ENCODE measurements around the gene PCMTD2.

The PCMTD2 gene

DNA sequence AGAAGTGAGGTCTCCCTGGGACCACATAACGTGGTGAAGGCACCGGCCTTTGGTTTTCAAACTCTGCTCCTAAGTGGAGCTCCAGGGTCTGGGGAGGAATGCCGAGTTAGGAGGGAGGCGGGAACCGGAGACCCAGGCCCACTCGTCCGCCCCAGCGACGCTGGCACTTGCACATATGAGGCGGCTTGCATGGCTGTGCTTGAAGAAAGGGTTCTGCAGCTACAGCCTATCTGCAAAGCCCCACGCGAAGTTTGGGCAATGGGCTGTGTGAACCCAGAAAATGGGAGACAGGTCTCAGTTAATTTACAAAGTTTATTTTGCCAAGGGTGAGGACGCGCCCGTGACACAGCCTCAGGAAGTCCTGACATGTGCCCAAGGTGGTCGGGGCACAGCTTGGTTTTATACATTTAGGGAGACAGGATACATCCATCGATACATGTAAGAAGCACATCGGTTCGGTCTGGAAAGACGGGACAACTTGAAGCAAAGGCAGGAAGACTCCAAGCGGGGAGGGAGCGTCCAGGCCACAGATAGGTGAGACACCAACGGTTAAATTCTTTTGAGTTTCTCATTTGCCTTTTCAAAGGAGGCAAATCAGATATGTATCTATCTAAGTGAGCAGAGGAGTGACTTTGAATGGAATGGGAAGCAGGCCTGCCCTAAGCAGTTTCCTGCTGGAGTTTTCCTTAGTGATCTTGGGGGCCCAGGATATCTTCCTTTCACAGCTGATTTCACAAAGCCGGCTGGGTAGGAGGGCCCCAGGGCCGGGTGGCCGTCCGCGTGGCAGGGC, 782 bp upstream of the PCMTD2 start:
- in situ Hi-C loops (cut with HindIII; ENCODE audit: low sequenced_read_pairs), result no loop called here

DNA sequence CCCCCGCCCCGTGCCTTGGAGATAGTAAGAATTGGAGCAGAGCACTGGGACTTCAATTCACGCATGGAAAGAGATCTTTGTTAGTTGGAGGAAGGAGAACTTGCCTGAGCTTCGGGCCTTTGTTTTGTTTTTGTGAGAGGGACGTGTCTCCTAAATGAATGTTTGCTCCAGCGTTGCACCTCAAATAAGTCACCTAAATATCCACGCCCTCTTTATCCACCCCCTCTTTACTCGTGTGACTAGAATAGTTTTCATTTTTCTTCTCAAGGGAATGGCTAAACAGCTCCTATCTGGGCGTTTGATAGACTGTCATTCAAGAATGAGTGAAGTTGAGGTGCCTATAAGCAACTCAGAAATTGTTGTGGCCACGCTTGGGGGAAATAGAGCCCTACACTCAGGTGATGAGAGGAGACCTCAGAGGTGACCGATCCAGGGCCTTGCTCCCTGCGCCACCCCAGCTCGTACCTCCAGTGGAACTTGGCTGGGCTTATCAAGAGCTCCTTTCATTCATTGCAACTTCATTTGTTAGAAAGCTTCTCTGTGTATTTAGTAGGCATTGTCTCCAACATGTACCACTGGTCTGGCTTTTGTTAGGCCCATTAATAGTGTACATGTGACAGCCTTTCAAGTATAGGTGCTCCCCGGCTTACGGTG, 861 bp downstream of the PCMTD2 start:
- in situ Hi-C loops (cut with HindIII; ENCODE audit: low sequenced_read_pairs), result no loop called here

- in situ Hi-C loops (cut with HindIII; ENCODE audit: low sequenced_read_pairs), result no loop called here
Observed at GRCh38 chr20:64257107-64257757, 1.7 kb downstream of the PCMTD2 start.

- in situ Hi-C loops (cut with HindIII; ENCODE audit: low sequenced_read_pairs), result no loop called here
Observed at GRCh38 chr20:64258071-64258823, 2.7 kb downstream of the PCMTD2 start.

DNA sequence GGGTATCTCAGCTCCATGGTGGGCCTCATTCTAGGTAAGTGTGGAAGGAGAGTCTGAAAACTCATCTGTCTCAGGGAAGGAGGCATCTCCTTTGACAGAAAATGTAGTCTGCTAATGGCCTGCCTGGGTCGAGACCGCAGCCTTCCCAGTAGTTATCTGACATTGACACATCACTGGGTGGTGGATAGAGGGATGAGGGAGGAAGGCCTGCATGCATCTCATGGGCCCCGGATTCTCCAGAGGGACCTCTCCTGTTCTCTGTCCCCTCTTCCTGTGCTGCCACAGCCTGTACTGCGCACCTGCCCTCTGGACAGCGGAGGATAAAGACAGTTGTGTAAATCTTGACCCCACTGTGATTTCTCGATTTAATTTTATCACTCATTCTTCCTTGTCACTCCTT, 4.7 kb downstream of the PCMTD2 start:
- in situ Hi-C loops (cut with HindIII; ENCODE audit: low sequenced_read_pairs), result loop anchor here (5.0 kb wide), 1 partner anchor 48 kb away; no protein-coding TSS in a partner anchor

- in situ Hi-C loops (cut with HindIII; ENCODE audit: low sequenced_read_pairs), result loop anchor here (5.0 kb wide), 1 partner anchor 49 kb away; no protein-coding TSS in a partner anchor
Observed at GRCh38 chr20:64261138-64261537, 5.6 kb downstream of the PCMTD2 start.

GRCh38 chr20:64264091-64264490, 8.5 kb downstream of the PCMTD2 start:
- in situ Hi-C loops (cut with HindIII; ENCODE audit: low sequenced_read_pairs), result loop anchor here (5.0 kb wide), 1 partner anchor 52 kb away; no protein-coding TSS in a partner anchor

GRCh38 chr20:64265201-64265600, 9.7 kb downstream of the PCMTD2 start:
- in situ Hi-C loops (cut with HindIII; ENCODE audit: low sequenced_read_pairs), result no loop called here

GRCh38 chr20:64266988-64267387, 11.4 kb downstream of the PCMTD2 start:
- in situ Hi-C loops (cut with HindIII; ENCODE audit: low sequenced_read_pairs), result no loop called here

- in situ Hi-C loops (cut with HindIII; ENCODE audit: low sequenced_read_pairs), result no loop called here
Observed at GRCh38 chr20:64268174-64268573, 12.6 kb downstream of the PCMTD2 start.

GRCh38 chr20:64269604-64270411, 14.3 kb downstream of the PCMTD2 start:
- in situ Hi-C loops (cut with HindIII; ENCODE audit: low sequenced_read_pairs), result no loop called here

GRCh38 chr20:64271636-64272035, 16.1 kb downstream of the PCMTD2 start:
- in situ Hi-C loops (cut with HindIII; ENCODE audit: low sequenced_read_pairs), result no loop called here

GRCh38 chr20:64273109-64273508, 17.6 kb downstream of the PCMTD2 start:
- in situ Hi-C loops (cut with HindIII; ENCODE audit: low sequenced_read_pairs), result no loop called here

- in situ Hi-C loops (cut with HindIII; ENCODE audit: low sequenced_read_pairs), result no loop called here
Observed at GRCh38 chr20:64276817-64277216, 21.3 kb downstream of the PCMTD2 start.

DNA sequence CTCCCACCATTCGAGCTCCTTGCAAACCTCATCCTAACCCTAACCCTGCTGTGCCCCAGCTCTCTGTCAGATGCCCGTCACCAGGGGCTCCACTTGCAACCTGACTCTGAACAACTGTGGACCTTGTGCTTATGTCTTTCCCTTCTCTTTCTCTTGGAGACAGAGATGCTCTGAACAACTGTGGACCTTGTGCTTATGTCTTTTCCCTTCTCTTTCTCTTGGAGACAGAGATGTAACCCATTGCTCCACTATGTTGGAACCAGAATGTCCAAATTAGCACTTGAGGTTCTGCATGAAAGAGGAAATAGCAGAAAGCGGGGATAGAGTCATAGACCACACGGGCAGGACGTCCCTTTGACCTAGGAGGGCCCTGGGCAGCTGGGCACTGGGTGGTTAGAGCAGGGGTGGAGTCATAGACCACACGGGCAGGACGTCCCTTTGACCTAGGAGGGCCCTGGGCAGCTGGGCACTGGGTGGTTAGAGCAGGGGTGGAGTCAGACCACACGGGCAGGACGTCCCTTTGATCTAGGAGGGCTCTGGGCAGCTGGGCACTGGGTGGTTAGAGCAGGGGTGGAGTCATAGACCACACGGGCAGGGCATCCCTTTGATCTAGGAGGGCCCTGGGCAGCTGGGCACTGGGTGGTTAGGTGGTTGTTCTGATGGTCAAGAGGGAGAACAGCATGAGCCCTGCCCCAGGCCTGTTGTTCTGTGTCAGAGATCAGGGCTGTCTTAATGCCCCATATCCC, 22.2 kb downstream of the PCMTD2 start:
- in situ Hi-C loops (cut with HindIII; ENCODE audit: low sequenced_read_pairs), result no loop called here

DNA sequence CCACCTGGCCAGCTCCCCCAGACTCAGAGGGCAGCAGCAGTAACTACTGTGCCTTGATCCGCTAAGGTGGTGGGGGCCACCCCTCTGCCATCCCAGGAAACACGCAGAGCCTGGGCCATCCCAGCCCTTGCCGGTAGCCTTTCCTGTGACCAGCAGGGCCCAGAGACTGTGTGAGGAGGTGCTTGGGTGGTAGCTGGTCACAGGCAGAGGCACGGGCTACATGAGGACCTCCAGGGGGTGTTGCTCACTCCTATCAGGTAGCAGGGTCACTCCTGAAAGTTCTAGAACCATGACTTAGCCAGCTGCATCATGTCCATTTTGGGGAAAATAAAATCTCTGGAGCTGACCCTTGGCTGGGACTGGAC, 22.8 kb downstream of the PCMTD2 start:
- in situ Hi-C loops (cut with HindIII; ENCODE audit: low sequenced_read_pairs), result no loop called here

GRCh38 chr20:64279826-64280459, 24.4 kb downstream of the PCMTD2 start:
- in situ Hi-C loops (cut with HindIII; ENCODE audit: low sequenced_read_pairs), result no loop called here

DNA sequence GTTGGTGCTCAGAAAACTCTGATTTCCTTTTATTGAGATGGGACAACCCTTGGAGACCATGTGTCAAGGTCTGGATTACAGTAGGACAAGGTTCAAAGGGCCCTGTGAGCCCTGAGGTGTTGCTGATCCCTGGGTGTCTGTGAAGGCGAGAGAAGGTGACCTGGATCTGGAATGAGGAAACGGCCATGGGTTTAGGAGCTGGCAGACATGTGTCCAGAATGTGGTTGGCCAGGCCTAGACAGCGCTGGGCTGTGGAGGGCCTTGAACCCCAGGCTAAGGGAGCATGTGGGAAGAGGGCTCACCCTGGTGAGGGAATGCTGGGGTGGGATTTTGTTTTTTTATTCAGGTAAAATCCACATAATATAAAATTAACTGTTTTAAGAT, 24.9 kb downstream of the PCMTD2 start:
- in situ Hi-C loops (cut with HindIII; ENCODE audit: low sequenced_read_pairs), result no loop called here

DNA sequence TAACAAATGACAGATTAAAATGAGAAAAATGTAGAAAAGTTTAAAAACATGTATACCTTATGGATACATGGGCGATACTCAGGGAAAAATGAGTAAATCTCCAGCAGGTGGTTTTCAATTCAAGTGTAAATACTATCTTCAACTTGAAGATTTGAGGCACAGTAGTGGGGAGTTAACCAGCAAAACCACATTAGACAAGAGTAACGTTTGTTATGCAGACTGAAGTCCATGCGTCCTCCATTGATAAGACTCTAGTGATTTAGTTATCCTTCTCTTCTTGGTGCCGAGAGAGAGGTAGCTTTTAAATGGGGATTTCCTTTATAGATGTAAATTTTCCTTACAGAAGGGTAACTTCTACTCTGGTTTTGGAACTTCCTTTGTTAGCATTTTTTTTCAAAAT, 28.1 kb downstream of the PCMTD2 start:
- in situ Hi-C loops (cut with HindIII; ENCODE audit: low sequenced_read_pairs), result no loop called here
